Putamen (tissue), 1 donor: Measurements from ENCODE around the gene PDSS2.
"Not testable (repeated sequence)": the region's sequence is repeated elsewhere in the genome, so short reads cannot be mapped to it uniquely, and the experiment has no call there.

ENCODE experiments used
- DNase-seq: peaks from one replicate; pipeline ENCODE4 v3.0.0-alpha.2; 2016; ENCODE audit warnings: low spot score

Gene PDSS2

GRCh38 chr6:107459283-107460082, at the start of gene PDSS2:
Gene PDSS2, minus strand, starts transcription at chr6:107459564. Its CDS starts 279 bp downstream, at chr6:107459285.
- DNase-seq: peak; percentile 98

- DNase-seq: no peak
These were observed 46.8 kb upstream of the PDSS2 start for GRCh38 chr6:107506145-107506544.

GRCh38 chr6:107504270-107505026, 45.1 kb upstream of the PDSS2 start:
- DNase-seq: no peak

GRCh38 chr6:107496892-107497684, 37.7 kb upstream of the PDSS2 start:
- DNase-seq: no peak

GRCh38 chr6:107495971-107496370, 36.6 kb upstream of the PDSS2 start:
- no peak for DNase-seq

- peak; percentile 29 for DNase-seq
These were observed 35.9 kb upstream of the PDSS2 start for GRCh38 chr6:107495196-107495643.

- peak; percentile 61 for DNase-seq
These were observed 34.0 kb upstream of the PDSS2 start for GRCh38 chr6:107493158-107494057.

GRCh38 chr6:107491760-107492660, 32.6 kb upstream of the PDSS2 start:
- peak; percentile 75 for DNase-seq

- peak; percentile 29 for DNase-seq
These were observed 31.8 kb upstream of the PDSS2 start for GRCh38 chr6:107491138-107491609.

GRCh38 chr6:107490566-107491137, 31.3 kb upstream of the PDSS2 start:
- peak; percentile 20 for DNase-seq

- peak; percentile 75 for DNase-seq
These were observed 30.5 kb upstream of the PDSS2 start, which contains the start of gene SOBP for GRCh38 chr6:107489636-107490565. Gene SOBP, plus strand, starts transcription at chr6:107490117. Its CDS starts 500 bp downstream, at chr6:107490617.

GRCh38 chr6:107488875-107489635, 29.7 kb upstream of the PDSS2 start:
- DNase-seq: peak; percentile 22

GRCh38 chr6:107488174-107488874, 29.0 kb upstream of the PDSS2 start:
- DNase-seq: peak; percentile 66

GRCh38 chr6:107485157-107485556, 25.8 kb upstream of the PDSS2 start:
- no peak for DNase-seq

- DNase-seq: no peak
These were observed 19.8 kb upstream of the PDSS2 start for GRCh38 chr6:107479089-107479690.

GRCh38 chr6:107475826-107476225, 16.5 kb upstream of the PDSS2 start:
- DNase-seq: not testable (repeated sequence)
